Adrenal gland (tissue), 12 donors: ENCODE data around the gene DNAJC11. TPM values are rescaled to one million over a fixed set of nuclear protein-coding genes. Genes with fewer than 3 reads are reported as not detected.

Source experiments
- DNase-seq, 7 donors: peaks; one replicate each; pipeline ENCODE4 v3.0.0-alpha.2; 2019 to 2020
- H3K27ac ChIP-seq, 5 donors: fragments of 200-600 bp; sonication (generic) in 4 of 5; 1 replicate in 3 of 5; 2 replicates in 2 of 5; pipeline versions ENCODE4 v1.5.1 to v1.8.0; 2016 to 2020; ENCODE audit warnings: mild to moderate bottlenecking in 1 of 5
- H3K27me3 ChIP-seq: fragments of 200-600 bp; 2 replicates; pipeline ENCODE4 v1.8.0; 2021
- H3K36me3 ChIP-seq, 2 donors: fragments of 200-600 bp; replicated peaks in 1 of 2; 1 replicate in 1 of 2; 2 replicates in 1 of 2; pipeline versions ENCODE4 v1.5.1 to v1.8.0; 2018 to 2022
- H3K4me1 ChIP-seq, 2 donors: fragments of 200-600 bp; replicated peaks in 1 of 2; 1 replicate in 1 of 2; 2 replicates in 1 of 2; pipeline versions ENCODE4 v1.5.1 to v1.8.0; 2018 to 2021
- H3K4me3 ChIP-seq, 4 donors: fragments of 200-600 bp; sonication (generic) in 3 of 4; one replicate each; pipeline ENCODE4 v1.5.1; 2016 to 2018
- H3K9me3 ChIP-seq, 3 donors: fragments of 200-600 bp; sonication (generic) in 1 of 3; replicated peaks in 1 of 3; 1 replicate in 2 of 3; 2 replicates in 1 of 3; pipeline versions ENCODE4 v1.5.1 to v1.8.0; 2016 to 2021
- POLR2A ChIP-seq, 2 donors: fragments of 450-650 bp; IDR thresholded peaks; one replicate each; pipeline ENCODE4 v1.6.1; 2017; ENCODE audit warnings: antibody characterized with exemption in 2 of 2, mild to moderate bottlenecking in 2 of 2, moderate library complexity in 1 of 2
- WGBS, 4 donors: extraction: QIAGEN DNeasy Blood & Tissue Kit in 2 of 4; methylation state at CpG; one replicate each; pipeline versions ENCODE4 v1.1.5 to v1.1.7; 2013 to 2017; 5-methylcytosine and 5-hydroxymethylcytosine counted together
- intact Hi-C, 2 donors: fragments of 100-400 bp; cut with DNase I; formaldehyde crosslinking; loops; one replicate each; pipeline versions ENCODE4 v1.14.1 to v1.15.0; 2022 to 2023
- polyA plus RNA-seq, 3 donors: library from polyadenylated mRNA; stranded (reverse); fragments of 200-250 nt in 2 of 3; fragments of 350-450 nt in 1 of 3; fragmentation: Illumina TruSeq in 1 of 3; extraction: RNeasy Lipid Tissue Mini Kit (QIAGEN cat#74804) in 1 of 3; gene quantifications; one replicate each; pipeline ENCODE4 v1.2.3, GENCODE V29; 2013 to 2014
- total RNA-seq, 9 donors: library from RNA; depleted of rRNA in 4 of 9; stranded (reverse); fragments of >200 nt in 4 of 9; fragments of 120-200 nt in 1 of 9; fragmentation: NEBNext Ultra II Directional in 1 of 9; extraction: Animal tissue kit (Norgen Biotek cat#: 25700) in 1 of 9; gene quantifications; one replicate each; pipeline versions ENCODE4 v1.1.0 to v1.2.4, GENCODE V29; 2013 to 2023
- TF ChIP-seq, protein P1 (sequence below), 6 experiments: fragments of 450-650 bp in 4 of 6; fragments of 200-600 bp in 2 of 6; sonication (generic) in 1 of 6; IDR thresholded peaks; 1 replicate in 5 of 6; 2 replicates in 1 of 6; pipeline versions ENCODE4 v1.5.1 to v1.8.0; 2016 to 2021; ENCODE audit warnings: antibody characterized with exemption in 6 of 6, mild to moderate bottlenecking in 2 of 6, moderate library complexity in 1 of 6
- donor health status: healthy with polysubstance abuse.
- donor health status: Bipolar disorder and iron deficiency.
- donor health status: DM: yes; HTN: yes; CAD: no.
- donor health status: DM: no; HTN: no; CAD: no.
- donor health status: DM: no; HTN: no; CAD: no.
- donor health status: DM: yes; HTN: yes; CAD: no.

Gene DNAJC11
- total and polyA plus RNA-seq, 12 donors: 29.2 to 125 (median 61.9) TPM

DNA sequence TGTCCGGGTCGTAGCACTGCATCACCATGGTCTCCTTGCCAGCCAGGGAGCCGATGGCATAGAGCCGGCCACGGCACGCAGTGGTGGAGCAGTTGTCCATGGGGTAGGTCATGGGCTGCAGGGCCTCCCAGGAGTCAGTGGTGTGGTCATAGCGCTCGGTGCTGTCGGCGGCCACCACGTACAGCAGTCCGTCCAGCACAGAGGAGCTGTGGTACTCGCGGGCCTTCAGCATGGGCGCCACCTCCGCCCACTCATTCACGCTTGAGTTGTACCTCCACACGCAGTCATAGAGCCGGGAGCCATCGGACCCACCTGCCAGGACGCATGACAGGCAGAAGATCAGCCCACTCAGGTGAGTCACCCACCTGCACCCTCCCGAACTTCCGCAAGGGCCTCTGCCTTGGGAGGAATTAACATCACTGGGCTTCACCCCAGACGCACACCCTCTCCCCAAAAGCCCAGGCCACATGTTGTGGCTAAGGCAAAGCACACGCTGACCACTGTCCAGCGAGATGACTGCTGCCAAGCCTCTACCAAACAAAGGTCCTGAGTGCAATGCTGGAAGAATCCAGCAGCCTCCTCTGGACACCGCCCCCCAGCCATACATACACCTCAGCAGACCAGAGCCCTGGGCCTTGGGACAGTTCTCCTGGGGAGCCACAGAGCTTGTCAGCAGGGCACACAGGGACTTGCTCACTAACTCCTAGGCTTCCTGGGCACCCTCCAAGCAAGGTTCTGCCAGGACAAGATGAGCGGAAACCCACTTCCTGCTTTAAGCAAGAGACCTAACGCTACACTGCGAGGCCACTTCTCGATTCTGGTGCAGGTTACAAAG lies 102.3 kb downstream of the DNAJC11 start:
- TF ChIP-seq POLR2A (IDR thresholded peaks at IDR 0.05): no peak
- TF ChIP-seq, protein P1, sequence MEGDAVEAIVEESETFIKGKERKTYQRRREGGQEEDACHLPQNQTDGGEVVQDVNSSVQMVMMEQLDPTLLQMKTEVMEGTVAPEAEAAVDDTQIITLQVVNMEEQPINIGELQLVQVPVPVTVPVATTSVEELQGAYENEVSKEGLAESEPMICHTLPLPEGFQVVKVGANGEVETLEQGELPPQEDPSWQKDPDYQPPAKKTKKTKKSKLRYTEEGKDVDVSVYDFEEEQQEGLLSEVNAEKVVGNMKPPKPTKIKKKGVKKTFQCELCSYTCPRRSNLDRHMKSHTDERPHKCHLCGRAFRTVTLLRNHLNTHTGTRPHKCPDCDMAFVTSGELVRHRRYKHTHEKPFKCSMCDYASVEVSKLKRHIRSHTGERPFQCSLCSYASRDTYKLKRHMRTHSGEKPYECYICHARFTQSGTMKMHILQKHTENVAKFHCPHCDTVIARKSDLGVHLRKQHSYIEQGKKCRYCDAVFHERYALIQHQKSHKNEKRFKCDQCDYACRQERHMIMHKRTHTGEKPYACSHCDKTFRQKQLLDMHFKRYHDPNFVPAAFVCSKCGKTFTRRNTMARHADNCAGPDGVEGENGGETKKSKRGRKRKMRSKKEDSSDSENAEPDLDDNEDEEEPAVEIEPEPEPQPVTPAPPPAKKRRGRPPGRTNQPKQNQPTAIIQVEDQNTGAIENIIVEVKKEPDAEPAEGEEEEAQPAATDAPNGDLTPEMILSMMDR (IDR thresholded peaks at IDR 0.05): no peak
- Histone ChIP-seq H3K27ac (peak overlapping the region in 2 of 5 donors; percentile 35 to 99), H3K27me3 (no peaks in the 10 kb centered on the region), H3K9me3 (no peaks in the 10 kb centered on the region), H3K4me3 (peak overlapping the region in 2 of 4 donors; percentile 7 to 71), H3K36me3 (peaks cover 0 to 52% of the 10 kb centered on the region in 2 donors), H3K4me1 (peaks cover 43 to 52% of the 10 kb centered on the region in 2 donors)
- WGBS, 4 donors: 66 to 77% (median 75%) methylated on average over 12 to 31 of the region's 31 CpGs
- peak in 4 of 7 donors; percentile 46 to 70 (median 56) for DNase-seq
- intact Hi-C loops: no loop called here

DNA sequence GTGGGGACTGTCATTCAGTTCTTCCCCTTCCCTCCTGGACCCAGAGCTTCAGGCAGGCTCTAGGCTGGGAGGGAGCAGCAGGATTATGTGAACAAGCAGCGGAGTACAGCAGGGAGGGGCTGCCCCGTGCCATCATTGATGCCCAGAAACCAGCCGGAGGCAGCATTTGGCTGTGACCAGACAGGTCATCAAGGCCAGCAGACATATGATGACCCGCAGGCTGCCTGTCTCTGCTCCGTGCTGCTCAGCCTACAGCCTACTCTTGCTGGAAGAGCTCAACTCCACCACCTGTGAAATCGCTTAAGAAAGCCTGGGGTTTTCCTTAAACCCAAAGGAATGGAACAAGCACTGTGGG lies 103.9 kb downstream of the DNAJC11 start:
- H3K27me3 ChIP-seq: no peaks in the 10 kb centered on the region
- no peak overlapping the region for H3K4me3 ChIP-seq
- TF ChIP-seq POLR2A (IDR thresholded peaks at IDR 0.05): no peak
- TF ChIP-seq, protein P1 (IDR thresholded peaks at IDR 0.05): no peak
- H3K4me1 ChIP-seq: peaks cover 33 to 44% of the 10 kb centered on the region in 2 donors
- intact Hi-C loops: no loop called here
- H3K36me3 ChIP-seq: peaks cover 0 to 68% of the 10 kb centered on the region in 2 donors
- peak overlapping the region in 3 of 5 donors; percentile 4 to 26 (median 13) for H3K27ac ChIP-seq
- DNase-seq: peak in 3 of 7 donors; percentile 63 to 70 (median 66)
- no peaks in the 10 kb centered on the region for H3K9me3 ChIP-seq
- 49 to 65% (median 59%) methylated on average over 5 to 6 of the region's 6 CpGs for WGBS, 4 donors

DNA sequence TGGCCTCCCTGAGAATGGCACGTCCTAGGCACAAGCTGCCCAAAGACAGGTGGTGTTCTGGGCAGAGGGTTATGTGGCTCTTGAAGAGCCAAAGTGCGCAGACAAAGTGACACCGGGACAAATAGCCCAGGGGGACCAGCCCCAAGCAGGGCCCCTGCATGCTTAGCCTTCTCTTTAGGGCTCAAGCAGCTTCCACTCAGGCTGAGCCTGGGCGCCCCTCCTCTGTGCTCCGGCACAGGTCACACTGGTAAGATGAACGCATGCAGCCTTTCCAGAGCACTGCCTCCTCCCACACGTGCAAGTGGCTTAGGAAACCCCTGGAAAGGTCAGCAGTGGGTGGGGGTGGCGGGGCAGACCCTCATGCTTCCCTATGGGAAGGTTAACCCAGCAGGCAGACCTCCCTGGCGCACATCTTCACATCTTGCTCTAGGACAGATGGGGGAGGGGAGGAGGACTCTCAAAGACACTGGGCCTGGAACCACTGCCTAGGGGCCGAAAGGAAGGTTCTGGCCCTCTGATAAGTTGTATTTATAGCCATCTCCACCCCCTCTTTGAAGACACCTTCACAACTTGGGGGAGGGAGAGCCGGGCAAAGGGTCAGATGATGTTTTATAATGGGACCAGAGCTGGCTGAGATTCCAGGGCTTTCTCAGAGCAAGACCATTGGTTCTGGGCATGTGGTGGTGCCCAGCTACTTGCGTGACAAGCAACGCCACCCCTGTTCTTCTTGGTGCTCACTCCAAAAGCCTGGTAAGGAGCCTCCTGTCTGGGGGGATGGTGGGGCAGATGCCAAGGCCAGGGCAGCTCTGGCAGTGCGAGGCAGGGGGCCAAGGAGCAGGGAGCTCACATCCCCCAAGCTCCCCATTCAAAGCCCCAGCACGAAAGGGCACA lies 104.5 kb downstream of the DNAJC11 start:
- intact Hi-C loops: no loop called here
- Histone ChIP-seq H3K36me3 (peaks cover 0 to 74% of the 10 kb centered on the region in 2 donors), H3K4me3 (no peak overlapping the region), H3K9me3 (no peaks in the 10 kb centered on the region), H3K4me1 (peaks cover 33 to 44% of the 10 kb centered on the region in 2 donors), H3K27me3 (no peaks in the 10 kb centered on the region), H3K27ac (peak overlapping the region in 2 of 5 donors; percentile 4 to 26)
- no peak for TF ChIP-seq POLR2A (IDR thresholded peaks at IDR 0.05)
- TF ChIP-seq, protein P1 (IDR thresholded peaks at IDR 0.05): no peak
- no peak for DNase-seq
- WGBS, 4 donors: 68 to 73% (median 71%) methylated on average over 11 to 15 of the region's 15 CpGs

DNA sequence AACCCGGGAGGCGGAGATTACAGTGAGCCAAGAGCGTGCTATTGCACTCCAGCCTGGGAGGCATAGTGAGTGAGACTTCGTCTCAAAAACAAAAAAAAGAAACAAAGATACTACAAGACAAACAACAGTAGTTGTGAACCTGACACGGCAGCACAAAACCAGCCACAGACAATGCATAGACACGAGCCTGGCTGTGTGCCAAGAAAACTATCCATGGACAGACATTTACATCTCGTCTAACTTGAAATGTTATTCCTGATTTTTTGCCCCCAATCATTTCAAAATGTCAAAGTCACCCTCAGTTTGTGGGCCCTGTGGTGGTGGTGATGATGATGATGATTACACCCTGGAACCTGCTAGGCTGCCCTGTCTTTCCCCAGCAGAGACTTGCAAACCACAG lies 105.3 kb downstream of the DNAJC11 start:
- Histone ChIP-seq H3K4me1 (peaks cover 33 to 50% of the 10 kb centered on the region in 2 donors), H3K27ac (no peak overlapping the region), H3K4me3 (no peak overlapping the region), H3K36me3 (peaks cover 0 to 81% of the 10 kb centered on the region in 2 donors), H3K9me3 (no peaks in the 10 kb centered on the region), H3K27me3 (no peaks in the 10 kb centered on the region)
- TF ChIP-seq, protein P1 (IDR thresholded peaks at IDR 0.05): no peak
- no peak for TF ChIP-seq POLR2A (IDR thresholded peaks at IDR 0.05)
- intact Hi-C loops: no loop called here
- DNase-seq: no peak
- WGBS, 4 donors: 58 to 63% (median 60%) methylated on average over 7 of the region's 7 CpGs
